SK-N-SH (cell line): ENCODE measurements around the gene UGGT2.

Experiments used
- EZH2phosphoT487 ChIP-seq: fragments of 200-600 bp; sonication (generic); IDR thresholded peaks from 2 replicates; pipeline ENCODE4 v1.6.1; 2017; ENCODE audit warnings: low read depth, mixed run types, mild to moderate bottlenecking, antibody characterized with exemption, moderate library complexity, borderline replicate concordance
- NFIC ChIP-seq: IDR thresholded peaks from 2 replicates; pipeline ENCODE4 v1.4.0; 2012; ENCODE audit warnings: borderline replicate concordance
- RAD21 ChIP-seq: IDR thresholded peaks from 2 replicates; pipeline ENCODE4 v1.6.1; 2012; ENCODE audit warnings: mild to moderate bottlenecking, low read length
- RXRA ChIP-seq: IDR thresholded peaks from 2 replicates; pipeline ENCODE4 v1.4.0; 2012; ENCODE audit warnings: low read depth, mild to moderate bottlenecking, borderline replicate concordance
- SIN3A ChIP-seq: IDR thresholded peaks from 2 replicates; pipeline ENCODE4 v1.6.1; 2012; ENCODE audit warnings: low read depth, mild to moderate bottlenecking, low read length, moderate library complexity, borderline replicate concordance
- TF ChIP-seq, protein P1 (sequence below): fragments of 200-600 bp; sonication (generic); IDR thresholded peaks from 2 replicates; pipeline ENCODE4 v1.6.1; 2017; ENCODE audit warnings: antibody characterized with exemption, mild to moderate bottlenecking, moderate library complexity
- TF ChIP-seq, protein P2 (sequence below): IDR thresholded peaks from 2 replicates; pipeline ENCODE4 v1.6.1; 2012; ENCODE audit warnings: mild to moderate bottlenecking, low read depth, low read length, moderate library complexity

DNA sequence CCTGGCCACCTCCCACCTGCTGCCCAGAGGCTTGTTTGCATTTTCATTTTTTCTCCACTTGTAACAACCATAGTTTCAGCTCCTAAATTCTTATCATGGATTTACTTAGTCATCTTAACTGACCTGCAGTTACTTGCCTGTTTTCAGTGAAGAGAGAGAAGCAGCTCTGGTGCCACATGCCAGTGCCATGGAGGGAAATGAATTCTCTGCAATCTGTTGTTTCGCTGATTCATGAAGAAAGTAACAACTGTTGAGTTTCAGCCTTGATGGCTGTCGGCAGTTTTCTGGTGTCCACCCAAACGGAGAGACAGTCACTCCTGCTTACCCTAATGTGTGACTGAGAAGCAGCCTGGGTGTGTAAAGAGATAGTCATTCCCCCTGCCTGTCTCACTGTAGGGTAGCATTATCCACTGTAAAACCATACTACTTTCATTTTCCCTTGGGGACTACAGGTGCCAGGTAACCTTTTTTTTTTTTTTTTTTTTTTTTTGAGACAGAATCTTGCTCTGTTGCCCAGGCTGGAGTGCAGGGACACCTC, 260.1 kb downstream of the UGGT2 start:
- TF ChIP-seq, protein P1, sequence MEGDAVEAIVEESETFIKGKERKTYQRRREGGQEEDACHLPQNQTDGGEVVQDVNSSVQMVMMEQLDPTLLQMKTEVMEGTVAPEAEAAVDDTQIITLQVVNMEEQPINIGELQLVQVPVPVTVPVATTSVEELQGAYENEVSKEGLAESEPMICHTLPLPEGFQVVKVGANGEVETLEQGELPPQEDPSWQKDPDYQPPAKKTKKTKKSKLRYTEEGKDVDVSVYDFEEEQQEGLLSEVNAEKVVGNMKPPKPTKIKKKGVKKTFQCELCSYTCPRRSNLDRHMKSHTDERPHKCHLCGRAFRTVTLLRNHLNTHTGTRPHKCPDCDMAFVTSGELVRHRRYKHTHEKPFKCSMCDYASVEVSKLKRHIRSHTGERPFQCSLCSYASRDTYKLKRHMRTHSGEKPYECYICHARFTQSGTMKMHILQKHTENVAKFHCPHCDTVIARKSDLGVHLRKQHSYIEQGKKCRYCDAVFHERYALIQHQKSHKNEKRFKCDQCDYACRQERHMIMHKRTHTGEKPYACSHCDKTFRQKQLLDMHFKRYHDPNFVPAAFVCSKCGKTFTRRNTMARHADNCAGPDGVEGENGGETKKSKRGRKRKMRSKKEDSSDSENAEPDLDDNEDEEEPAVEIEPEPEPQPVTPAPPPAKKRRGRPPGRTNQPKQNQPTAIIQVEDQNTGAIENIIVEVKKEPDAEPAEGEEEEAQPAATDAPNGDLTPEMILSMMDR, result no peak
- TF ChIP-seq, protein P2, sequence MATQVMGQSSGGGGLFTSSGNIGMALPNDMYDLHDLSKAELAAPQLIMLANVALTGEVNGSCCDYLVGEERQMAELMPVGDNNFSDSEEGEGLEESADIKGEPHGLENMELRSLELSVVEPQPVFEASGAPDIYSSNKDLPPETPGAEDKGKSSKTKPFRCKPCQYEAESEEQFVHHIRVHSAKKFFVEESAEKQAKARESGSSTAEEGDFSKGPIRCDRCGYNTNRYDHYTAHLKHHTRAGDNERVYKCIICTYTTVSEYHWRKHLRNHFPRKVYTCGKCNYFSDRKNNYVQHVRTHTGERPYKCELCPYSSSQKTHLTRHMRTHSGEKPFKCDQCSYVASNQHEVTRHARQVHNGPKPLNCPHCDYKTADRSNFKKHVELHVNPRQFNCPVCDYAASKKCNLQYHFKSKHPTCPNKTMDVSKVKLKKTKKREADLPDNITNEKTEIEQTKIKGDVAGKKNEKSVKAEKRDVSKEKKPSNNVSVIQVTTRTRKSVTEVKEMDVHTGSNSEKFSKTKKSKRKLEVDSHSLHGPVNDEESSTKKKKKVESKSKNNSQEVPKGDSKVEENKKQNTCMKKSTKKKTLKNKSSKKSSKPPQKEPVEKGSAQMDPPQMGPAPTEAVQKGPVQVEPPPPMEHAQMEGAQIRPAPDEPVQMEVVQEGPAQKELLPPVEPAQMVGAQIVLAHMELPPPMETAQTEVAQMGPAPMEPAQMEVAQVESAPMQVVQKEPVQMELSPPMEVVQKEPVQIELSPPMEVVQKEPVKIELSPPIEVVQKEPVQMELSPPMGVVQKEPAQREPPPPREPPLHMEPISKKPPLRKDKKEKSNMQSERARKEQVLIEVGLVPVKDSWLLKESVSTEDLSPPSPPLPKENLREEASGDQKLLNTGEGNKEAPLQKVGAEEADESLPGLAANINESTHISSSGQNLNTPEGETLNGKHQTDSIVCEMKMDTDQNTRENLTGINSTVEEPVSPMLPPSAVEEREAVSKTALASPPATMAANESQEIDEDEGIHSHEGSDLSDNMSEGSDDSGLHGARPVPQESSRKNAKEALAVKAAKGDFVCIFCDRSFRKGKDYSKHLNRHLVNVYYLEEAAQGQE, result no peak
- TF ChIP-seq EZH2phosphoT487 (no peak), SIN3A (no peak), NFIC (no peak), RAD21 (no peak), RXRA (no peak)
